Neural cell (in vitro differentiated cells): Measurements from ENCODE around the gene RCE1. TPM values are rescaled to one million over a fixed set of nuclear protein-coding genes. Genes with fewer than 3 reads are reported as not detected.

ENCODE experiments used
- H2AFZ ChIP-seq: fragments of 200-600, 300-800 bp; sonication (generic), shearing (Covaris generic); 2 replicates; pipeline ENCODE4 v1.6.0; 2014; ENCODE audit warnings: low read depth, mild to moderate bottlenecking, antibody characterized with exemption, low read length, moderate library complexity
- H3F3A ChIP-seq: fragments of 200-600 bp; shearing (Covaris generic); 2 replicates; pipeline ENCODE4 v1.6.1; 2016; ENCODE audit warnings: mild to moderate bottlenecking, moderate library complexity, mixed read lengths, antibody characterized with exemption, low read length; ENCODE audit not compliant: insufficient read depth, poor library complexity, severe bottlenecking
- H3K27ac ChIP-seq: fragments of 200-600, 300-800 bp; sonication (generic), shearing (Covaris generic); 2 replicates; pipeline ENCODE4 v1.5.1; 2014; ENCODE audit warnings: mild to moderate bottlenecking, low read length, moderate library complexity
- H3K27me3 ChIP-seq: fragments of 300-800, 200-600 bp; sonication (generic), shearing (Covaris generic); 2 replicates; pipeline ENCODE4 v1.6.0; 2014; ENCODE audit warnings: mild to moderate bottlenecking, low read depth, low read length, moderate library complexity; ENCODE audit not compliant: insufficient read depth
- H3K36me3 ChIP-seq: fragments of 300-800, 200-600 bp; sonication (generic), shearing (Covaris generic); 2 replicates; pipeline ENCODE4 v1.5.1; 2014; ENCODE audit warnings: mild to moderate bottlenecking, antibody characterized with exemption, low read length, moderate library complexity; ENCODE audit not compliant: insufficient read depth
- H3K4me2 ChIP-seq: fragments of 300-800, 200-600 bp; sonication (generic), shearing (Covaris generic); 2 replicates; pipeline ENCODE4 v1.6.0; 2014; ENCODE audit warnings: mild to moderate bottlenecking, low read length
- H3K4me3 ChIP-seq: fragments of 300-800, 200-600 bp; sonication (generic), shearing (Covaris generic); 2 replicates; pipeline ENCODE4 v1.5.1; 2014; ENCODE audit warnings: mild to moderate bottlenecking, low read length, moderate library complexity
- H3K79me2 ChIP-seq: fragments of 200-600 bp; shearing (Covaris generic); replicated peaks from 2 replicates; pipeline ENCODE4 v1.6.0; 2014; ENCODE audit warnings: mild to moderate bottlenecking, low read length, moderate library complexity; ENCODE audit not compliant: insufficient read depth
- H3K9ac ChIP-seq: fragments of 300-800, 200-600 bp; sonication (generic), shearing (Covaris generic); 2 replicates; pipeline ENCODE4 v1.6.1; 2016; ENCODE audit warnings: mild to moderate bottlenecking, low read length, mixed read lengths
- H3K9me2 ChIP-seq: fragments of 200-600 bp; shearing (Covaris generic); 2 replicates; pipeline ENCODE4 v1.6.1; 2016; ENCODE audit warnings: mild to moderate bottlenecking, low read length, mixed read lengths; ENCODE audit not compliant: insufficient read depth
- H3K9me3 ChIP-seq: fragments of 200-600, 300-800 bp; sonication (generic), shearing (Covaris generic); 2 replicates; pipeline ENCODE4 v1.6.1; 2016; ENCODE audit warnings: mild to moderate bottlenecking, mixed run types, low read length, moderate library complexity, mixed read lengths
- H4K20me1 ChIP-seq: fragments of 200-600 bp; shearing (Covaris generic); 2 replicates; pipeline ENCODE4 v1.6.1; 2016; ENCODE audit warnings: mild to moderate bottlenecking, mixed run types; ENCODE audit not compliant: insufficient read depth
- EP300 ChIP-seq: fragments of 450-650 bp; conservative IDR thresholded peaks from 2 replicates; pipeline ENCODE4 v1.6.1; 2014; ENCODE audit warnings: antibody characterized with exemption, mild to moderate bottlenecking, moderate library complexity; ENCODE audit not compliant: poor library complexity, severe bottlenecking
- EZH2 ChIP-seq: fragments of 200-600, 300-800 bp; shearing (Covaris generic), sonication (generic); IDR thresholded peaks from 2 replicates; pipeline ENCODE4 v1.6.1; 2014; ENCODE audit warnings: antibody characterized with exemption, low read length, borderline replicate concordance, mild to moderate bottlenecking; ENCODE audit not compliant: insufficient read depth, poor library complexity, severe bottlenecking
- MXI1 ChIP-seq: fragments of 450-650 bp; conservative IDR thresholded peaks from 2 replicates; pipeline ENCODE4 v1.6.1; 2014; ENCODE audit warnings: antibody characterized with exemption, mild to moderate bottlenecking; ENCODE audit not compliant: poor library complexity, severe bottlenecking
- POLR2AphosphoS5 ChIP-seq: IDR thresholded peaks from 2 replicates; pipeline ENCODE4 v1.6.1; 2012
- RAD21 ChIP-seq: fragments of 450-650 bp; conservative IDR thresholded peaks from 2 replicates; pipeline ENCODE4 v1.6.1; 2014; ENCODE audit warnings: antibody characterized with exemption, mild to moderate bottlenecking, moderate library complexity
- REST ChIP-seq: IDR thresholded peaks from 2 replicates; pipeline ENCODE4 v1.6.1; 2012; ENCODE audit warnings: borderline replicate concordance
- SMC3 ChIP-seq: fragments of 450-650 bp; conservative IDR thresholded peaks from 2 replicates; pipeline ENCODE4 v1.6.1; 2014; ENCODE audit warnings: antibody characterized with exemption, mild to moderate bottlenecking, moderate library complexity; ENCODE audit not compliant: poor library complexity
- TAF1 ChIP-seq: IDR thresholded peaks from 2 replicates; pipeline ENCODE4 v1.6.1; 2012; ENCODE audit warnings: low read depth
- polyA plus RNA-seq: library from polyadenylated mRNA; depleted of rRNA; stranded (reverse); fragments of >200 nt; gene quantifications from 2 replicates; pipeline ENCODE4 v1.2.3, GENCODE V29; 2014
- TF ChIP-seq, protein P1 (sequence below): fragments of 450-650 bp; IDR thresholded peaks from 2 replicates; pipeline ENCODE4 v1.5.1; 2014; ENCODE audit warnings: antibody characterized with exemption, mild to moderate bottlenecking, moderate library complexity; ENCODE audit not compliant: poor library complexity, severe bottlenecking

The RCE1 gene
- polyA plus RNA-seq, 1 donor from 2014 or later = 50.5 TPM

- Histone ChIP-seq H3K9me2 (no peaks in the 10 kb centered on the region), H3K79me2 (no peaks in the 10 kb centered on the region), H3K27me3 (no peaks in the 10 kb centered on the region), H3K4me2 (no peak overlapping the region), H3K9me3 (no peaks in the 10 kb centered on the region), H4K20me1 (no peaks in the 10 kb centered on the region), H2AFZ (no peak overlapping the region), H3K36me3 (no peaks in the 10 kb centered on the region), H3K9ac (no peak overlapping the region), H3K4me3 (no peak overlapping the region), H3K27ac (no peak overlapping the region), H3F3A (no peaks in the 10 kb centered on the region)
- TF ChIP-seq REST (no peak), MXI1 (no peak), EP300 (no peak), POLR2AphosphoS5 (no peak)
- TF ChIP-seq, protein P1, sequence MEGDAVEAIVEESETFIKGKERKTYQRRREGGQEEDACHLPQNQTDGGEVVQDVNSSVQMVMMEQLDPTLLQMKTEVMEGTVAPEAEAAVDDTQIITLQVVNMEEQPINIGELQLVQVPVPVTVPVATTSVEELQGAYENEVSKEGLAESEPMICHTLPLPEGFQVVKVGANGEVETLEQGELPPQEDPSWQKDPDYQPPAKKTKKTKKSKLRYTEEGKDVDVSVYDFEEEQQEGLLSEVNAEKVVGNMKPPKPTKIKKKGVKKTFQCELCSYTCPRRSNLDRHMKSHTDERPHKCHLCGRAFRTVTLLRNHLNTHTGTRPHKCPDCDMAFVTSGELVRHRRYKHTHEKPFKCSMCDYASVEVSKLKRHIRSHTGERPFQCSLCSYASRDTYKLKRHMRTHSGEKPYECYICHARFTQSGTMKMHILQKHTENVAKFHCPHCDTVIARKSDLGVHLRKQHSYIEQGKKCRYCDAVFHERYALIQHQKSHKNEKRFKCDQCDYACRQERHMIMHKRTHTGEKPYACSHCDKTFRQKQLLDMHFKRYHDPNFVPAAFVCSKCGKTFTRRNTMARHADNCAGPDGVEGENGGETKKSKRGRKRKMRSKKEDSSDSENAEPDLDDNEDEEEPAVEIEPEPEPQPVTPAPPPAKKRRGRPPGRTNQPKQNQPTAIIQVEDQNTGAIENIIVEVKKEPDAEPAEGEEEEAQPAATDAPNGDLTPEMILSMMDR = no peak
These were observed 41.2 kb downstream of the RCE1 start for GRCh38 chr11:66884443-66884842.

DNA sequence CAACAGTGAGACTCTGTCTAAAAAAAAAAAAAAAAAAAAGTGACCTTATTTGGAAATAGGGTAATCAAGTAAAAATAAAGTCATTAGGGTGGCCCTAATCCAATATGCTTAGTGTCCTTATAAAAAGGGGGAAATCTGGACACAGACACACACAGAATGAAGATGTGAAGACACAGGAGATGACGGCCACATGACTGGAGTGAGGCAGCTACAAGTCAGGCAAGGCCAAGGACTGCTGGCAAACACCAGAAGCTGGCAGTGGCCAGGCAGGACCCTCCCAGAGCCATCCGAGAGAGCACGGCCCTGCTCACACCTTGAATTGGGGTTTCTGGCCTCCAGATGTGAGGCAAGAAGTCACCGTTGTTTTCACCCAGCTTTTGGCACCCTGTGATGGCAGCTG lies 42.2 kb downstream of the RCE1 start:
- no peaks in the 10 kb centered on the region for H3K9me2 ChIP-seq
- H3K9ac ChIP-seq = no peak overlapping the region

More for the DNA sequence above, 42.2 kb downstream of the RCE1 start:
- H3K27ac ChIP-seq = no peak overlapping the region
- H3K9me3 ChIP-seq = no peaks in the 10 kb centered on the region
- TF ChIP-seq TAF1 = no peak
- TF ChIP-seq REST = no peak
- TF ChIP-seq EP300 = no peak
- no peak for TF ChIP-seq MXI1
- no peak for TF ChIP-seq EZH2
- no peak for TF ChIP-seq RAD21
- no peak for TF ChIP-seq SMC3
- TF ChIP-seq, protein P1 = no peak
- H3K4me2 ChIP-seq = no peak overlapping the region
- H2AFZ ChIP-seq = no peak overlapping the region
- no peaks in the 10 kb centered on the region for H3K36me3 ChIP-seq
- H3F3A ChIP-seq = no peaks in the 10 kb centered on the region
- no peaks in the 10 kb centered on the region for H3K79me2 ChIP-seq
- no peaks in the 10 kb centered on the region for H4K20me1 ChIP-seq
- H3K27me3 ChIP-seq = no peaks in the 10 kb centered on the region
- H3K4me3 ChIP-seq = no peak overlapping the region
